NCI-H2107 treated with DMSO at 0.1 percent for 48 hours (cell line): ENCODE measurements around the gene TNKS1BP1.
"Not testable (repeated sequence)": the region's sequence is repeated elsewhere in the genome, so short reads cannot be mapped to it uniquely, and the experiment has no call there.

Experiments used
- DNase-seq: peaks from one replicate; lab custom pipeline; 2025; ENCODE audit not compliant: unreplicated experiment; lab: John Stamatoyannopoulos, UW

Gene TNKS1BP1

GRCh38 chr11:57297221-57297620 lies 27.5 kb downstream of the TNKS1BP1 start:
- DNase-seq: no peak

- DNase-seq: not testable (repeated sequence)
Observed at GRCh38 chr11:57296205-57296604, 28.5 kb downstream of the TNKS1BP1 start.

- DNase-seq: peak; percentile 26
Observed at GRCh38 chr11:57294225-57295131, 30.3 kb downstream of the TNKS1BP1 start.

- DNase-seq: no peak
Observed at GRCh38 chr11:57290288-57290687, 34.5 kb downstream of the TNKS1BP1 start.

GRCh38 chr11:57288771-57289579 lies 35.8 kb downstream of the TNKS1BP1 start:
- DNase-seq: peak; percentile 37

GRCh38 chr11:57287884-57288283 lies 36.9 kb downstream of the TNKS1BP1 start:
- DNase-seq: no peak

GRCh38 chr11:57283231-57283990 lies 41.3 kb downstream of the TNKS1BP1 start:
- no peak for DNase-seq

- not testable (repeated sequence) for DNase-seq
Observed at GRCh38 chr11:57281546-57281945, 43.2 kb downstream of the TNKS1BP1 start.

- no peak for DNase-seq
Observed at GRCh38 chr11:57279116-57279515, 45.6 kb downstream of the TNKS1BP1 start.

- no peak for DNase-seq
Observed at GRCh38 chr11:57278721-57279095, 46.0 kb downstream of the TNKS1BP1 start.

GRCh38 chr11:57277845-57278720 lies 46.7 kb downstream of the TNKS1BP1 start:
- peak; percentile 38 for DNase-seq

- no peak for DNase-seq
Observed at GRCh38 chr11:57276971-57277675, 47.6 kb downstream of the TNKS1BP1 start.

- DNase-seq: no peak
Observed at GRCh38 chr11:57276169-57276970, 48.4 kb downstream of the TNKS1BP1 start.

GRCh38 chr11:57275582-57275981 lies 49.2 kb downstream of the TNKS1BP1 start:
- no peak for DNase-seq

- DNase-seq: no peak
Observed at GRCh38 chr11:57274904-57275498, 49.8 kb downstream of the TNKS1BP1 start.

GRCh38 chr11:57273448-57274058 lies 51.2 kb downstream of the TNKS1BP1 start:
- no peak for DNase-seq

- no peak for DNase-seq
Observed at GRCh38 chr11:57269571-57270021, 55.2 kb downstream of the TNKS1BP1 start.

GRCh38 chr11:57266157-57266556 lies 58.6 kb downstream of the TNKS1BP1 start:
- no peak for DNase-seq
